OCI-LY1 (cell line): ENCODE data around the gene PVR.

Source experiments
- EZH2 ChIP-seq: fragments of 200-600 bp; sonication (generic), shearing (Covaris generic); IDR thresholded peaks from 2 replicates; pipeline ENCODE4 v1.8.0; 2017; ENCODE audit warnings: borderline replicate concordance, mixed run types, mild to moderate bottlenecking, antibody characterized with exemption, low read length, moderate library complexity, mixed read lengths
- TF ChIP-seq, protein P1 (sequence below): fragments of 200-600 bp; sonication (generic), shearing (Covaris generic); IDR thresholded peaks from 2 replicates; pipeline ENCODE4 v1.5.1; 2017; ENCODE audit warnings: mild to moderate bottlenecking, antibody characterized with exemption, low read length, moderate library complexity, mixed read lengths

DNA sequence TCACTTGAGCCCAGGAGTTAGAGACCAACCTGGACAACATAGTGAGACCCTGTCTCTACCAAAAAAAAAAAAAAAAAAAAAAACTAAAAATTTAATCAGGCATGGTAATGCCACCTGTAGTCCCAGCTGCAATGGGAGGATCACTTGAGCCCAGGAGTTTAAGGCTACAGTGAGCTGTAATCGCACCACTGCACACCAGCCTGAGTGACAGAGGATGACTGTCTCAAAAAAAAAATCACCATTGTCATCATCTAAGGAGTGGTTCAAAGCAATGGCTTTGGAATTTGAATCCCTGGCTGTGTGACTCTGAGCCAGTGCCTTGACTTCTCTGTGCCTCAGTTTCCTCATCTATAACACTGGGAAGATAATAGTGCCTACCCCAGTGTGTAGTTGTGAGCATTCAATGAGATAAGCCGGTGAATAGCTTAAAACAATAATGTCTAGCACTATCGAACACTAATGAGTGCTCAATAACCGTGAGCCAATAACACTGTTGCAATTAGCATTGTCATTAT is 18.8 kb upstream of the PVR start:
- TF ChIP-seq, protein P1, sequence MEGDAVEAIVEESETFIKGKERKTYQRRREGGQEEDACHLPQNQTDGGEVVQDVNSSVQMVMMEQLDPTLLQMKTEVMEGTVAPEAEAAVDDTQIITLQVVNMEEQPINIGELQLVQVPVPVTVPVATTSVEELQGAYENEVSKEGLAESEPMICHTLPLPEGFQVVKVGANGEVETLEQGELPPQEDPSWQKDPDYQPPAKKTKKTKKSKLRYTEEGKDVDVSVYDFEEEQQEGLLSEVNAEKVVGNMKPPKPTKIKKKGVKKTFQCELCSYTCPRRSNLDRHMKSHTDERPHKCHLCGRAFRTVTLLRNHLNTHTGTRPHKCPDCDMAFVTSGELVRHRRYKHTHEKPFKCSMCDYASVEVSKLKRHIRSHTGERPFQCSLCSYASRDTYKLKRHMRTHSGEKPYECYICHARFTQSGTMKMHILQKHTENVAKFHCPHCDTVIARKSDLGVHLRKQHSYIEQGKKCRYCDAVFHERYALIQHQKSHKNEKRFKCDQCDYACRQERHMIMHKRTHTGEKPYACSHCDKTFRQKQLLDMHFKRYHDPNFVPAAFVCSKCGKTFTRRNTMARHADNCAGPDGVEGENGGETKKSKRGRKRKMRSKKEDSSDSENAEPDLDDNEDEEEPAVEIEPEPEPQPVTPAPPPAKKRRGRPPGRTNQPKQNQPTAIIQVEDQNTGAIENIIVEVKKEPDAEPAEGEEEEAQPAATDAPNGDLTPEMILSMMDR, result no peak
- TF ChIP-seq EZH2, result no peak
